DLD1 (cell line): ENCODE measurements around the gene H2BK1.

Experiments
- in situ Hi-C: cut with HindIII; loops from 2 replicates; pipeline ENCODE4 v1.10.0; 2017; ENCODE audit warnings: low sequenced_read_pairs

Gene H2BK1

DNA sequence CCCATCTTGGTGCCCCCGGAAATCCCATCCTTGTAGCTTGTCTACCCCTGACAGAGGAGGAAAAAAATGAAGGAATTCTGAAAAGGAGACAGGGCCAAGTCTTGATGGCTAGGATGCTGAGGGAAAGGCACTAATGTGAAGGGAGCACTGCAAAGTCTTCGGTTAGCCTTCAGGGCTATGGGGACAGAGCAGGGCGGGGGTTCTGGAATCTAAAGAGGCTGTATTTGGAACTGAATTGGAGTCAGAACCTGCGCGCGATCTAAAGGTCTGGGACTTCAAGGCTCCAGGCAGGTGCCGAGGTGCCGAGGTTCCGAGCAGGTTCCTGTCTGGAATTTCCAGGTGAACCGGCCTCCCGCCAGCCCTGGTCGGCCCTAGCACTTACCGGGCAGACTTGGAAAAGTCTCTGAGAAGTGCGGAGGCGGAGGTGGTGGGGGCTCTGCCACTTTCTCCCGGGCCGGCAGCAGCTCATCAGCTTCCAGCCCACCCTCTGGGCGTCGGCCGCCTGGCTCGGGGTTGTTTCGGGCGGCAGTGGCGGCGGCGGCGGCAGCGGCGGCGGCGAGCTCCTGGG, 43.6 kb downstream of the H2BK1 start:
- in situ Hi-C loops, result loop anchor here (5.0 kb wide), 1 partner anchor 41 kb away; no protein-coding TSS in a partner anchor

DNA sequence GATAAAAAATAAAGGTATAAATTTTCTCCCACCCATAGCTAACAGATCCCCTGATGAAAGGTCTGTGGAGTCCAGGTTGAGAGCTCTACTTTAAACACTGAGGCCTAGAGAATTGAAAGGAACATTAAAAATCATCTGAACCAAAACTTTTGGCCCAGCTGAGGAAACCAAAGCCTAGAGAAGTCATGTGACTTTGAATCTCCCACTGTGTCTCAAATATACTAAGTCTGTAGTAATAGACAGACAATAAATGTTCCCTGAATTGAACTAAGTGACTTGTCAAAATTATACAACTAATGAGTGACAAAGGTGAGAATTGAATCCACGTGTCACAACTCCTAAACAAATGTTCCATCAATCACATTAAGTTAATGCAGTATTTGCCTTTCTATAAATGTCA, 48.5 kb downstream of the H2BK1 start:
- in situ Hi-C loops, result no loop called here
